K562 (cell line): ENCODE measurements around the gene KCTD13. TPM values are rescaled to one million over a fixed set of nuclear protein-coding genes. Genes with fewer than 3 reads are reported as not detected.

Experiments used
- ATAC-seq: fragments of 200-7000 bp; cut with Tn5 transposase; 3 replicates; pipeline ENCODE4 v1.9.1; 2020; ENCODE audit warnings: moderate library complexity
- BruUV-seq: library from RNA; stranded (reverse); fragments of 400-500 nt; replicated peaks from 2 replicates; lab custom pipeline; 2021; lab: Mats Ljungman, UMichigan
- CTCF ChIA-PET: fragments of 300-600 bp; formaldehyde crosslinking; extraction: SDS; loops from one replicate; lab custom pipeline; 2021; ENCODE audit warnings: low intra/inter-chr PET ratio; lab: Yijun Ruan, JAX
- POLR2A ChIA-PET: fragments of 300-600, 350-650 bp; sonication (Branson Sonifier 250); formaldehyde crosslinking; extraction: SDS; loops from one replicate; lab custom pipeline; 2021; ENCODE audit warnings: antibody characterized with exemption, inconsistent platforms; lab: Yijun Ruan, JAX
- DNase-seq, 4 experiments: peaks; one replicate each; pipeline versions ENCODE4 v3.0.0 to v3.0.0-alpha.2; 2011 to 2018; ENCODE audit warnings: low spot score in 3 of 4, mixed read lengths in 3 of 4; ENCODE audit errors: extremely low read depth in 1 of 4
- FAIRE-seq: peaks from 2 replicates; lab custom pipeline; 2011; peaks lifted over from hg19 to GRCh38; lab: Jason Lieb, UNC
- H2AFZ ChIP-seq: 2 replicates; pipeline ENCODE4 v1.6.0; 2011; ENCODE audit warnings: low read depth, low read length, control low read depth, inconsistent platforms
- H3K27ac ChIP-seq: fragments of 200-600 bp; 3 replicates; pipeline ENCODE4 v1.8.0; 2011; ENCODE audit warnings: low read depth, mild to moderate bottlenecking, control low read depth, inconsistent platforms, low read length, moderate library complexity, mixed read lengths; ENCODE audit errors: extremely low read depth
- H3K27me3 ChIP-seq, 2 experiments: fragments of 300-600 bp in 1 of 2; 2 replicates in 1 of 2; 3 replicates in 1 of 2; pipeline versions ENCODE4 v1.6.0 to v1.8.0; 2011; ENCODE audit warnings: inconsistent platforms in 2 of 2, low read length in 2 of 2, mild to moderate bottlenecking in 1 of 2, mixed read lengths in 1 of 2, moderate library complexity in 1 of 2; ENCODE audit not compliant: control insufficient read depth in 2 of 2, insufficient read depth in 2 of 2
- H3K36me3 ChIP-seq: fragments of 300-600 bp; 3 replicates; pipeline ENCODE4 v1.8.0; 2011; ENCODE audit warnings: mild to moderate bottlenecking, low read length, inconsistent platforms; ENCODE audit not compliant: control insufficient read depth, insufficient read depth
- H3K4me1 ChIP-seq, 2 experiments: fragments of 200-600 bp in 1 of 2; replicated peaks in 1 of 2; 2 replicates in 1 of 2; 3 replicates in 1 of 2; pipeline versions ENCODE4 v1.5.1 to v1.8.0; 2011; ENCODE audit warnings: inconsistent platforms in 2 of 2, low read length in 2 of 2, mild to moderate bottlenecking in 1 of 2, mixed read lengths in 1 of 2, moderate library complexity in 1 of 2; ENCODE audit not compliant: control insufficient read depth in 2 of 2, insufficient read depth in 2 of 2
- H3K4me2 ChIP-seq: 2 replicates; pipeline ENCODE4 v1.6.1; 2011; ENCODE audit warnings: low read length, control low read depth, inconsistent platforms, mixed read lengths; ENCODE audit not compliant: insufficient read depth
- H3K4me3 ChIP-seq: fragments of 200-600 bp; sonication (generic), shearing (Covaris generic); 2 replicates; pipeline ENCODE4 v1.5.1; 2016; ENCODE audit warnings: control low read depth, inconsistent platforms
- H3K79me2 ChIP-seq: fragments of 200-600 bp; 3 replicates; pipeline ENCODE4 v1.8.0; 2011; ENCODE audit warnings: low read length, inconsistent platforms; ENCODE audit not compliant: control insufficient read depth, insufficient read depth
- H3K9ac ChIP-seq, 2 experiments: 2 replicates each; pipeline versions ENCODE4 v1.6.0 to v1.6.1; 2011; ENCODE audit warnings: low read depth in 2 of 2, low read length in 2 of 2, control low read depth in 1 of 2, inconsistent platforms in 1 of 2, mild to moderate bottlenecking in 1 of 2, mixed read lengths in 1 of 2; ENCODE audit not compliant: insufficient read depth in 1 of 2
- H3K9me1 ChIP-seq: one replicate; pipeline ENCODE4 v1.6.0; 2011; ENCODE audit warnings: inconsistent platforms, mild to moderate bottlenecking, low read length, moderate library complexity; ENCODE audit not compliant: control insufficient read depth, insufficient read depth
- H3K9me3 ChIP-seq: replicated peaks from 2 replicates; pipeline ENCODE4 v1.5.1; 2011; ENCODE audit warnings: low read depth, low read length, inconsistent platforms; ENCODE audit not compliant: control insufficient read depth, insufficient read depth
- H4K20me1 ChIP-seq: replicated peaks from 2 replicates; pipeline ENCODE4 v1.6.1; 2011; ENCODE audit warnings: low read length, inconsistent platforms, mixed read lengths; ENCODE audit not compliant: control insufficient read depth, insufficient read depth
- ILF3 ChIP-seq: fragments of 450-650 bp; IDR thresholded peaks from 2 replicates; pipeline ENCODE4 v1.6.1; 2018; ENCODE audit warnings: antibody characterized with exemption, mild to moderate bottlenecking, moderate library complexity, borderline replicate concordance
- MXI1 ChIP-seq: IDR thresholded peaks from 2 replicates; pipeline ENCODE4 v1.6.1; 2011; ENCODE audit warnings: low read depth, mild to moderate bottlenecking, improper control_type of control experiment, low read length
- POLR2G ChIP-seq: fragments of 200-400 bp; formaldehyde crosslinking; IDR thresholded peaks from 2 replicates; pipeline ENCODE4 v1.6.1; 2017; ENCODE audit warnings: low read depth, mild to moderate bottlenecking, antibody characterized with exemption, low read length, moderate library complexity
- WGBS: fragments of 100-300 bp; shearing (Covaris generic); methylation state at CpG from one replicate; pipeline ENCODE4 v1.1.6; 2016; ENCODE audit warnings: low coverage, mixed read lengths; ENCODE audit not compliant: insufficient coverage; ENCODE audit errors: missing lambda C conversion rate; 5-methylcytosine and 5-hydroxymethylcytosine counted together
- in situ Hi-C: fragments of 300-500 bp; cut with MboI; formaldehyde crosslinking; loops from 4 replicates; pipeline ENCODE4 v1.15.0; 2018; ENCODE audit warnings: inconsistent platforms, mixed read lengths
- intact Hi-C: fragments of 100-400 bp; cut with micrococcal nuclease; formaldehyde crosslinking; loops from 2 replicates; pipeline ENCODE4 v1.14.2; 2022
- polyA plus RNA-seq, 8 experiments: library from polyadenylated mRNA; depleted of rRNA in 4 of 8; stranded (reverse) in 5 of 8; unstranded in 3 of 8; fragments of >200 nt; fragmentation: Nextera tagmentation in 2 of 8; fragmentation: Illumina TruSeq in 1 of 8; extraction: Ambion mirVana in 2 of 8; extraction: Trizol in 1 of 8; gene quantifications; 2 replicates each; pipeline versions ENCODE4 v1.2.1 to v1.2.3, GENCODE V29; 2011 to 2014; ENCODE audit warnings: inconsistent platforms in 1 of 8, missing spikeins in 1 of 8
- total RNA-seq, 7 experiments: library from RNA; depleted of rRNA in 6 of 7; stranded (reverse); fragments of >200 nt in 6 of 7; fragmentation: Illumina TruSeq in 2 of 7; extraction: Trizol in 2 of 7; gene quantifications; 2 replicates each; pipeline versions ENCODE4 v1.2.1 to v1.2.3, GENCODE V29; 2011 to 2021; ENCODE audit warnings: low replicate concordance in 1 of 7
- TF ChIP-seq, protein P1 (sequence below): fragments of 450-650 bp; formaldehyde crosslinking; IDR thresholded peaks from 2 replicates; pipeline ENCODE4 v1.4.0; 2020; ENCODE audit warnings: mild to moderate bottlenecking, mixed read lengths
- TF ChIP-seq, protein P2 (sequence below): sonication (generic); formaldehyde crosslinking; IDR thresholded peaks from 2 replicates; pipeline ENCODE4 v1.8.0; 2022; ENCODE audit warnings: mild to moderate bottlenecking, missing genetic modification reagents

KCTD13 gene
- total and polyA plus RNA-seq, 9 of the 15 experiments (the other 6 are each of a cell fraction or from before 2014, with no cell fraction given): 1.0 to 20.6 (median 9.8) TPM

DNA sequence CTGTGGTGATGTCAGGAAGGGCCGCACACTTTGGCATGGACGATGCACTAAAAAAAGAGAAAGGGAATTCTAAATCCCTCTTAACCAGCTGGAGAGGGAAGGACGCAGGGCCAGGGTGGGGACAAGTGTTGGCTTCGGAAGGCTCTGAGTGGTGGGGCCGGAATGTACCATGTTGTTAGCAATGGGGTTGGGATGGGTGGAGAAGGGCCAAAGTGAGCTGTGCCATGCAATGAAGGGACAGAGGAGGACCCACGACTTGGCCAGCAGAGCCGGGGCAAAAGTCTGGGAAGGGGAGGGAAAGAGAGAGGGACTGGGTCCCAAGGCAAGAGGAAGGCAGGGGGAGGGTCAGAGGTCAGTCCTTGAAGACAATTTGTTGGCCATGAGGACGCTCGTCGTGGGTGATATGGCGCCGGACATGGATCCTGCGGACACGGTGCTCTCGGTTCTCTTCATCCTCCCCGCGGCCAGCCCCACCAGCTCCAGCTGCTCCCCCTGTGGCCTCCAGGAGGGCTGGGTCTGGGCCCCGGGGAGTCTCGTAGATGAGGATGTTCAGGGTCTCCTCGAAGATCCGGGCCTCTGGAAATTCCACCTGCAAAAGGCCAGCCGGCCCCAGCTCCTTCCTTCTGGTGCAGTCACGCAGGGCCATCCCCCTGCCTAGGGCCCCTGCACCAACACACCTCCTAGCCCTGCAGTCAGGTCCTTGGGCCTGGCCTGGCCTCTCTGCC, 19.3 kb downstream of the KCTD13 start (continued):
- TF ChIP-seq, protein P1, sequence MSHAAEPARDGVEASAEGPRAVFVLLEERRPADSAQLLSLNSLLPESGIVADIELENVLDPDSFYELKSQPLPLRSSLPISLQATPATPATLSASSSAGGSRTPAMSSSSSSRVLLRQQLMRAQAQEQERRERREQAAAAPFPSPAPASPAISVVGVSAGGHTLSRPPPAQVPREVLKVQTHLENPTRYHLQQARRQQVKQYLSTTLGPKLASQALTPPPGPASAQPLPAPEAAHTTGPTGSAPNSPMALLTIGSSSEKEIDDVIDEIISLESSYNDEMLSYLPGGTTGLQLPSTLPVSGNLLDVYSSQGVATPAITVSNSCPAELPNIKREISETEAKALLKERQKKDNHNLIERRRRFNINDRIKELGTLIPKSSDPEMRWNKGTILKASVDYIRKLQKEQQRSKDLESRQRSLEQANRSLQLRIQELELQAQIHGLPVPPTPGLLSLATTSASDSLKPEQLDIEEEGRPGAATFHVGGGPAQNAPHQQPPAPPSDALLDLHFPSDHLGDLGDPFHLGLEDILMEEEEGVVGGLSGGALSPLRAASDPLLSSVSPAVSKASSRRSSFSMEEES (CRISPR knock-in tag): no peak
- TF ChIP-seq, protein P2, sequence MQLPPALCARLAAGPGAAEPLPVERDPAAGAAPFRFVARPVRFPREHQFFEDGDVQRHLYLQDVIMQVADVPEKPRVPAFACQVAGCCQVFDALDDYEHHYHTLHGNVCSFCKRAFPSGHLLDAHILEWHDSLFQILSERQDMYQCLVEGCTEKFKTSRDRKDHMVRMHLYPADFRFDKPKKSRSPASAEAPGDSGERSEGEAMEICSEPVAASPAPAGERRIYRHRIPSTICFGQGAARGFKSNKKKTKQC (CRISPR knock-in tag): no peak
- TF ChIP-seq ILF3: no peak
- no peak for TF ChIP-seq MXI1
- TF ChIP-seq POLR2G: peak; percentile 28; the same call in 1 of the 2 replicates

DNA sequence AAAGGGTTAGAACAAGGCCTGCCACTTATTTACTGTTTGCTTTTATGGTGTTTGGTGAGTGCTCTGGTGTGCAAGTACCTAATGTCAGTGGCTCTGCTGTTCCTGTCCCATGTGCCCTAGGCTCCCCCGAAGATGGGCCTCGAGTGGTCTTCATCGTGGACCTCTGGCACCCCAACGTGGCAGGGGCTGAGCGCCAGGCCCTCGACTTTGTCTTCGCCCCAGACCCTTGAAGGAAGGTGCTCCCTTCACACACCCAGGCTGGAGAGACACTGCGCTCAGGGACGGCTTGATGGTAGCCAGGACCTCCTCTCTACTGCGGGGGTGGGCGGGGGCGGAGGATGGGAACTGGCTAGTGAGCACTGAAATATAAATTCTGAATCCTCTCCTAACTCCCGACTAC, 20.4 kb downstream of the KCTD13 start:
- intact Hi-C loops: no loop called here
- CTCF ChIA-PET: no interaction called here

More for the DNA sequence above, 20.4 kb downstream of the KCTD13 start:
- Histone ChIP-seq H3K9ac (peak overlapping the region in 1 of 2 experiments; percentile 68; a peak in 2 of 4 replicates), H3K4me1 (peaks cover 0 to 22% of the 10 kb centered on the region in 2 experiments; a peak in 2 of 5 replicates), H3K9me1 (no peaks in the 10 kb centered on the region), H3K36me3 (no peaks in the 10 kb centered on the region), H3K27me3 (peaks cover 7 to 10% of the 10 kb centered on the region in 2 experiments; a peak in 3 of 5 replicates), H4K20me1 (no peaks in the 10 kb centered on the region; the same call in 1 of the 2 replicates), H3K9me3 (no peaks in the 10 kb centered on the region), H3K79me2 (no peaks in the 10 kb centered on the region), H3K4me2 (no peak overlapping the region), H3K4me3 (no peak overlapping the region), H2AFZ (no peak overlapping the region), H3K27ac (no peak overlapping the region)
- peak; percentile 27; the same call in 1 of the 3 replicates for ATAC-seq
- no peak for FAIRE-seq
- no TSS peak for BruUV-seq
- no peak for DNase-seq
- in situ Hi-C loops: no loop called here
- POLR2A ChIA-PET: no interaction called here
- WGBS: 28% methylated on average over 10 of the region's 13 CpGs
